NCI-H82 treated with DMSO at 0.1 percent for 48 hours (cell line): ENCODE results near the gene LINC00305.

Experiments used
- DNase-seq: peaks from one replicate; lab custom pipeline; 2025; ENCODE audit not compliant: unreplicated experiment; lab: John Stamatoyannopoulos, UW

LINC00305 gene

GRCh38 chr18:64037812-64038414, 111.0 kb downstream of the LINC00305 start:
- no peak for DNase-seq

GRCh38 chr18:64032312-64032711, 116.6 kb downstream of the LINC00305 start:
- no peak for DNase-seq

- no peak for DNase-seq
These were observed 117.5 kb downstream of the LINC00305 start for GRCh38 chr18:64031411-64031810.
